Measurements from ENCODE around the gene GRAMD2A. TPM values are rescaled to one million over a fixed set of nuclear protein-coding genes. Genes with fewer than 3 reads are reported as not detected.

Gene GRAMD2A
- 4.4 TPM for total RNA-seq

GRCh38 chr15:72197460-72198355 is at the start of gene GRAMD2A:
Gene GRAMD2A, minus strand, starts transcription at chr15:72197787.

DNA sequence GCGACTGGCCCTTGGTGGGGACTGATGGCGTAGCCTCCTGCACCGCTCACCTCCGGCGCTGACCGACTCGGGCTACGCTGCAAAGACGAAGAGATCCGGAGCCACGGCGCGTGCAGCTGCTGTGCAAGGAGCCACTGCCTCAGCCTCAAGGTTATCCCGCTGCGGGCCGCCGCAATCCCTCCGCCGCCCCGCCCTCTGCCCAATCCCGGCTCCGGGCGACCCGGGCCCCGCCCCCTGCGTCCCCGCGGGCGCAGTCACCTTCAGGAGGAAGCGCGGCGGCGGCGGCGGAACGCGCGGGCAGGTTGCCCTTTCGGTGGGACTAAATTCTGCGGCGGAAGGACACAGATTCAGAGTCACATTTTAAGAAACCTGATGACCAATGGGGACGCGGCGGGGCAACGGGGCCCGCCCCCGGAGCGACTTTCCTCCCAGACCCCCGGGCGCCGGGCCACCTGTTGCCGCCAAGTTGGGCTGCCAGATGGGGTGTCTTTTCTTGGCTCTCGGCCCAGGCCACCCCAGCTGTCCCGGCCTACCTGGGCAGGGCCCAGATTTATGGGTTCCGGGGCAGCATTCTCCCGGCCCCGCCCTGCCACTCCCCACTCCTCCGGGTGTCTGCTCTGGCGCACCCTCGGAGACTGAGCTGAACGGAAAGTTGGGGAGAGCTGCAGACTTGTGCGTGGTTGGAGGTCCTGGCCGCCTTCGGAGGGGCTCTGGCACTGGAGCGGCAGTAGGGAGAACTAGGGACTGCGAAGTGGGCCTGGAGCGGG is 33.7 kb upstream of the GRAMD2A start, which contains the start of gene PKM:
PKM (minus strand) TSS at position 125 of the 767 bp plus-strand sequence. CDS start 12,093 bp downstream, outside the sequence.

DNA sequence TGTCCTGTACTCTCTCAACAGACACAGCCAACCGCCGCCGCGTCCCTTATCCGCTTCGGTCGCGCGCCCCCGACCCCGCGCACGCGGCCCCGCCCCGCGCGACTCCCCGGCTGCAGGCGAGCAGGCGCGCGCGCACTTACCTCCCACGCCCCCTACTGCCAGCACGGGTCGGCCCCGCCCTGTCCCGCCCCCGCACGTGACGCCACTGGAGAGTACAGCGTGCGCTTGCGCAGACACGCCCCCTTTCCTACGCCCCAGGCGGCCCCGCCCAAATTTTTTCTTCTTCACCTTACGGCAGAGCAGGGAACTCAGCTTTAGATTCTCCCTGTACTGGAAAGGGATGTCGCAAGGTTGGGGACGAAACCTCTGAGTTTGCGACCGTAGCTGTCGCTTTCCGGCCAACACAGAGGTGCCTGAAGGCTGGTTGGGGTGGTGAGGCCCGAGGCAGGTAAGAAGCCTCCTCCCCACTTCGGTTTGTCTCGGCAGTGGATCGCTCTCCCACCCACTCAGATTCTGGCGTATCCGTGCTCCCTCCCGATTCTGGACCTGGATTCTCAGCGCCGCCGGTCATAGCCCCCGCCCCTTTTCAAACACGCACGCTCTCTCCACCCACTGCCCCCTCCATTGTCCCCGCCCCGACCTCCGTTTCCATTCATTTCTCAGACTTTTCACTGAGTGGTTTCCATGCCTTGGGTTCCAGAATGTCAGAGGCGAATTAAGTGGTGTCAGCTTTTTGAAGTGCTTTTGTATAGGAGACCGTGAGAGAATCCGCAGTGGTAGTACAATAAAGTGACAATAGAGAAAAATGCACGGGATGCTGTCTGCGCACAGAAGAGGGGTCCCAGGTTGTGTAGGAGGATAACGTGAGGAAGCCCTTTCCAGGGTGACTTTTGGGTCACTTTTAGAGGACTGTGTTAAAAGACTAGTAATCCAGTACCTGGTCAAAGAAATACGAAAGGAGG is 79.3 kb downstream of the GRAMD2A start, which contains the start of the genes MYO9A and SENP8:
MYO9A (minus strand) TSS at position 134 of the 962 bp plus-strand sequence. CDS start 71,587 bp downstream, outside the sequence.
SENP8 (plus strand) TSS at position 387 of the 962 bp plus-strand sequence. CDS start 21,221 bp downstream, outside the sequence.

Other genes with a start within 250 kb of the GRAMD2A start
- 115 TPM for gene MYO9A, start 79.6 kb downstream of the GRAMD2A start, total RNA-seq
- 6.0 TPM for gene SENP8, start 79.4 kb downstream of the GRAMD2A start, total RNA-seq
- gene PKM, start 33.4 kb upstream of the GRAMD2A start, total RNA-seq: 478 TPM
- gene PARP6, start 74.8 kb upstream of the GRAMD2A start, total RNA-seq: 93.0 TPM
- 19.8 TPM for gene CELF6, start 122.4 kb upstream of the GRAMD2A start, total RNA-seq
- gene HEXA, start 178.2 kb upstream of the GRAMD2A start, total RNA-seq: 44.8 TPM
- gene TMEM202, start 200.5 kb upstream of the GRAMD2A start, total RNA-seq: not detected